GM20000 (cell line): ENCODE data around the gene PXN.

Experiments used
- DNase-seq: peaks from one replicate; pipeline ENCODE4 v3.0.0; 2012; ENCODE audit warnings: low spot score
- CTCF ChIP-seq: IDR thresholded peaks from 2 replicates; pipeline ENCODE4 v1.5.1; 2012; ENCODE audit warnings: mild to moderate bottlenecking, control low read depth; ENCODE audit errors: extremely low read depth, missing control alignments

PXN gene

GRCh38 chr12:120287491-120287890, 22.0 kb upstream of the PXN start:
- TF ChIP-seq CTCF: no peak
- no peak for DNase-seq

- TF ChIP-seq CTCF: no peak
- no peak for DNase-seq
Measured at GRCh38 chr12:120286768-120287490, 21.4 kb upstream of the PXN start.

- no peak for DNase-seq
- TF ChIP-seq CTCF: no peak
Measured at GRCh38 chr12:120284381-120284780, 18.9 kb upstream of the PXN start.

- TF ChIP-seq CTCF: no peak
- no peak for DNase-seq
Measured at GRCh38 chr12:120283318-120283717, 17.8 kb upstream of the PXN start.

GRCh38 chr12:120278137-120279069, 12.9 kb upstream of the PXN start:
- no peak for TF ChIP-seq CTCF
- no peak for DNase-seq

GRCh38 chr12:120276734-120277133, 11.2 kb upstream of the PXN start:
- DNase-seq: no peak
- TF ChIP-seq CTCF: no peak

- no peak for TF ChIP-seq CTCF
- DNase-seq: no peak
Measured at GRCh38 chr12:120267736-120268135, 2.2 kb upstream of the PXN start.
